Eye (tissue), 1 donor: ENCODE results near the gene PTPN18.
A peak's percentile ranks its signal among the peaks of the same experiment; 100 is the strongest.
"Not testable (repeated sequence)": the region's sequence is repeated elsewhere in the genome, so short reads cannot be mapped to it uniquely, and the experiment has no call there.

Experiments
- DNase-seq: peaks from one replicate; pipeline ENCODE4 v3.0.0-alpha.2; 2015

Gene PTPN18

GRCh38 chr2:130385709-130386108, 29.9 kb downstream of the PTPN18 start:
- no peak for DNase-seq

- no peak for DNase-seq
These were observed 31.2 kb downstream of the PTPN18 start for GRCh38 chr2:130387071-130387400.

GRCh38 chr2:130387804-130388203, 31.9 kb downstream of the PTPN18 start:
- no peak for DNase-seq

GRCh38 chr2:130388221-130388907, 32.5 kb downstream of the PTPN18 start:
- DNase-seq = no peak

- no peak for DNase-seq
These were observed 33.5 kb downstream of the PTPN18 start for GRCh38 chr2:130389358-130389757.

GRCh38 chr2:130389783-130390182, 33.9 kb downstream of the PTPN18 start:
- DNase-seq = no peak

- DNase-seq = no peak
These were observed 34.7 kb downstream of the PTPN18 start for GRCh38 chr2:130390460-130391057.

- DNase-seq = peak; percentile 91
These were observed 35.4 kb downstream of the PTPN18 start for GRCh38 chr2:130391058-130391871.

GRCh38 chr2:130391872-130392670, 36.2 kb downstream of the PTPN18 start:
- DNase-seq = no peak

GRCh38 chr2:130393318-130393910, 37.6 kb downstream of the PTPN18 start:
- DNase-seq = no peak

- DNase-seq = not testable (repeated sequence)
These were observed 50.4 kb downstream of the PTPN18 start for GRCh38 chr2:130406280-130406679.

- not testable (repeated sequence) for DNase-seq
These were observed 60.8 kb downstream of the PTPN18 start for GRCh38 chr2:130416693-130417092.

GRCh38 chr2:130418845-130419244, 63.0 kb downstream of the PTPN18 start:
- DNase-seq = not testable (repeated sequence)
